Measurements from ENCODE around the gene CEACAM1.
A peak's percentile ranks its signal among the peaks of the same experiment; 100 is the strongest.
"Not testable (repeated sequence)": the region's sequence is repeated elsewhere in the genome, so short reads cannot be mapped to it uniquely, and the experiment has no call there.

The CEACAM1 gene

GRCh38 chr19:42547929-42548328 is 19.6 kb upstream of the CEACAM1 start:
- no peak for DNase-seq

- no peak for DNase-seq
Observed at GRCh38 chr19:42546831-42547500, 18.7 kb upstream of the CEACAM1 start.

GRCh38 chr19:42544146-42544545 is 15.9 kb upstream of the CEACAM1 start:
- no peak for DNase-seq

- DNase-seq = no peak
Observed at GRCh38 chr19:42542791-42543190, 14.5 kb upstream of the CEACAM1 start.

GRCh38 chr19:42540071-42540553 is 11.8 kb upstream of the CEACAM1 start:
- DNase-seq = no peak

- no peak for DNase-seq
Observed at GRCh38 chr19:42538841-42539709, 10.8 kb upstream of the CEACAM1 start.

- not testable (repeated sequence) for DNase-seq
Observed at GRCh38 chr19:42535276-42535675, 7.0 kb upstream of the CEACAM1 start.

GRCh38 chr19:42534391-42534790 is 6.1 kb upstream of the CEACAM1 start:
- DNase-seq = no peak

- no peak for DNase-seq
Observed at GRCh38 chr19:42532891-42533290, 4.6 kb upstream of the CEACAM1 start.

GRCh38 chr19:42531313-42531712 is 3.0 kb upstream of the CEACAM1 start:
- no peak for DNase-seq

GRCh38 chr19:42529248-42529764 is 1.0 kb upstream of the CEACAM1 start:
- DNase-seq = peak; percentile 2 to 7

- no peak for DNase-seq
Observed at GRCh38 chr19:42524943-42525342, 3.3 kb downstream of the CEACAM1 start.

- DNase-seq = no peak
Observed at GRCh38 chr19:42524250-42524649, 4.0 kb downstream of the CEACAM1 start.

- DNase-seq = not testable (repeated sequence)
Observed at GRCh38 chr19:42522262-42522661, 6.0 kb downstream of the CEACAM1 start.

GRCh38 chr19:42521346-42522030 is 6.8 kb downstream of the CEACAM1 start:
- no peak for DNase-seq

- DNase-seq = no peak
Observed at GRCh38 chr19:42519108-42519507, 9.2 kb downstream of the CEACAM1 start.

- no peak for DNase-seq
Observed at GRCh38 chr19:42516771-42517170, 11.5 kb downstream of the CEACAM1 start.

- DNase-seq = no peak
Observed at GRCh38 chr19:42515241-42515832, 12.9 kb downstream of the CEACAM1 start.

- no peak for DNase-seq
Observed at GRCh38 chr19:42514449-42514848, 13.8 kb downstream of the CEACAM1 start.

GRCh38 chr19:42512743-42513304 is 15.5 kb downstream of the CEACAM1 start:
- DNase-seq = no peak

GRCh38 chr19:42512130-42512636 is 16.1 kb downstream of the CEACAM1 start:
- no peak for DNase-seq

GRCh38 chr19:42511340-42511739 is 16.9 kb downstream of the CEACAM1 start:
- DNase-seq = no peak
